NOMO-1 treated with dmso at 0.1 percent for 144 hours (cell line): ENCODE results near the gene PLPPR3.
A peak's percentile ranks its signal among the peaks of the same experiment; 100 is the strongest.

Source experiments
- DNase-seq: peaks from one replicate; lab custom pipeline; 2025; ENCODE audit not compliant: unreplicated experiment; lab: John Stamatoyannopoulos, UW

The PLPPR3 gene

GRCh38 chr19:797528-798414 is 24.0 kb downstream of the PLPPR3 start:
- DNase-seq, result peak; percentile 83

GRCh38 chr19:796692-797527 is 24.8 kb downstream of the PLPPR3 start, which contains the start of gene PTBP1:
Gene PTBP1 (plus strand): TSS chr19:797452. CDS start chr19:797498, 46 bp downstream.
- DNase-seq, result peak; percentile 99

- DNase-seq, result no peak
These were observed 25.8 kb downstream of the PLPPR3 start for GRCh38 chr19:795691-796581.

- no peak for DNase-seq
These were observed 26.6 kb downstream of the PLPPR3 start for GRCh38 chr19:795073-795611.

- no peak for DNase-seq
These were observed 27.9 kb downstream of the PLPPR3 start for GRCh38 chr19:793806-794205.

GRCh38 chr19:792306-792885 is 29.4 kb downstream of the PLPPR3 start:
- no peak for DNase-seq

GRCh38 chr19:791567-792305 is 30.0 kb downstream of the PLPPR3 start:
- DNase-seq, result no peak

- DNase-seq, result no peak
These were observed 30.7 kb downstream of the PLPPR3 start for GRCh38 chr19:791007-791566.

GRCh38 chr19:789701-790060 is 32.1 kb downstream of the PLPPR3 start:
- no peak for DNase-seq

GRCh38 chr19:788983-789700 is 32.6 kb downstream of the PLPPR3 start:
- DNase-seq, result no peak

- no peak for DNase-seq
These were observed 33.1 kb downstream of the PLPPR3 start for GRCh38 chr19:788686-788982.

- DNase-seq, result no peak
These were observed 34.2 kb downstream of the PLPPR3 start for GRCh38 chr19:787536-787935.

GRCh38 chr19:784541-784940 is 37.2 kb downstream of the PLPPR3 start:
- DNase-seq, result no peak

- DNase-seq, result no peak
These were observed 38.7 kb downstream of the PLPPR3 start for GRCh38 chr19:782878-783668.

- DNase-seq, result no peak
These were observed 39.4 kb downstream of the PLPPR3 start for GRCh38 chr19:782185-782877.

- no peak for DNase-seq
These were observed 40.0 kb downstream of the PLPPR3 start for GRCh38 chr19:781800-782184.

GRCh38 chr19:780935-781334 is 40.8 kb downstream of the PLPPR3 start:
- DNase-seq, result no peak
